HepG2 (cell line): ENCODE results near the gene TRANK1. TPM values are rescaled to one million over a fixed set of nuclear protein-coding genes. Genes with fewer than 3 reads are reported as not detected.

Source experiments
- ATAC-seq: fragments of 200-7000 bp; cut with Tn5 transposase; 3 replicates; pipeline ENCODE4 v1.9.1; 2020; ENCODE audit warnings: mild to moderate bottlenecking, moderate library complexity
- BruUV-seq: library from RNA; stranded (reverse); fragments of 400-500 nt; replicated peaks from 2 replicates; lab custom pipeline; 2021; lab: Mats Ljungman, UMichigan
- CTCF ChIA-PET: fragments of 300-600 bp; formaldehyde crosslinking; extraction: SDS; loops from one replicate; lab custom pipeline; 2021; ENCODE audit warnings: low total read pairs, inconsistent platforms, low intra/inter-chr PET ratio; lab: Yijun Ruan, JAX
- POLR2A ChIA-PET: fragments of 350-600 bp; sonication (Branson Sonifier 250); formaldehyde crosslinking; loops from one replicate; lab custom pipeline; 2020; ENCODE audit warnings: antibody characterized with exemption, inconsistent platforms; lab: Yijun Ruan, JAX
- DNase-seq: peaks from one replicate; pipeline ENCODE4 v3.0.0-alpha.2; 2015; ENCODE audit warnings: low spot score
- FAIRE-seq: peaks from 3 replicates; lab custom pipeline; 2011; peaks lifted over from hg19 to GRCh38; lab: Jason Lieb, UNC
- H2AFZ ChIP-seq: one replicate; pipeline ENCODE4 v1.6.1; 2011; ENCODE audit warnings: low read length, inconsistent platforms
- H3K27ac ChIP-seq: fragments of 300-600 bp; 3 replicates; pipeline ENCODE4 v1.8.0; 2011; ENCODE audit warnings: mixed run types, mild to moderate bottlenecking, mixed read lengths, low read length, inconsistent platforms; ENCODE audit not compliant: insufficient read depth; ENCODE audit errors: extremely low read length
- H3K27me3 ChIP-seq, 2 experiments: fragments of 200-600 bp in 1 of 2; 2 replicates in 1 of 2; 3 replicates in 1 of 2; pipeline versions ENCODE4 v1.6.0 to v1.8.0; 2011; ENCODE audit warnings: low read length in 2 of 2, mild to moderate bottlenecking in 2 of 2, moderate library complexity in 2 of 2, inconsistent platforms in 1 of 2; ENCODE audit not compliant: insufficient read depth in 2 of 2, control insufficient read depth in 1 of 2
- H3K36me3 ChIP-seq, 2 experiments: fragments of 200-600 bp in 1 of 2; replicated peaks in 1 of 2; 2 replicates in 1 of 2; 3 replicates in 1 of 2; pipeline versions ENCODE4 v1.5.1 to v1.8.0; 2011; ENCODE audit warnings: low read length in 2 of 2, inconsistent platforms in 1 of 2; ENCODE audit not compliant: insufficient read depth in 2 of 2, control insufficient read depth in 1 of 2
- H3K4me1 ChIP-seq: 2 replicates; pipeline ENCODE4 v1.5.1; 2012; ENCODE audit warnings: low read length, inconsistent platforms; ENCODE audit not compliant: insufficient read depth
- H3K4me2 ChIP-seq: 2 replicates; pipeline ENCODE4 v1.6.0; 2011; ENCODE audit warnings: low read depth, low read length, inconsistent platforms
- H3K4me3 ChIP-seq, 3 experiments: fragments of 200-600 bp in 1 of 3; sonication (generic), shearing (Covaris generic) in 1 of 3; replicated peaks in 1 of 3; 2 replicates each; pipeline ENCODE4 v1.5.1; 2011 to 2016; ENCODE audit warnings: low read length in 3 of 3, inconsistent platforms in 2 of 3, low read depth in 2 of 3, mild to moderate bottlenecking in 2 of 3, control low read depth in 1 of 3, mixed read lengths in 1 of 3; ENCODE audit not compliant: insufficient read depth in 1 of 3
- H3K79me2 ChIP-seq: one replicate; pipeline ENCODE4 v1.6.1; 2011; ENCODE audit warnings: low read length, inconsistent platforms; ENCODE audit not compliant: insufficient read depth
- H3K9ac ChIP-seq: 2 replicates; pipeline ENCODE4 v1.6.0; 2011; ENCODE audit warnings: mild to moderate bottlenecking, low read depth, low read length, inconsistent platforms; ENCODE audit not compliant: insufficient read depth
- H3K9me3 ChIP-seq: 2 replicates; pipeline ENCODE4 v1.5.1; 2012; ENCODE audit warnings: mild to moderate bottlenecking, low read length
- H4K20me1 ChIP-seq: 2 replicates; pipeline ENCODE4 v1.6.0; 2011; ENCODE audit warnings: inconsistent platforms, mild to moderate bottlenecking, low read length, moderate library complexity; ENCODE audit not compliant: insufficient read depth
- GTF3A ChIP-seq: sonication (generic); formaldehyde crosslinking; conservative IDR thresholded peaks from 2 replicates; pipeline ENCODE4 v1.4.0; 2020; ENCODE audit warnings: mild to moderate bottlenecking, missing genetic modification reagents
- IKZF4 ChIP-seq: sonication (generic); formaldehyde crosslinking; IDR thresholded peaks from 2 replicates; pipeline ENCODE4 v1.5.1; 2020; ENCODE audit warnings: borderline replicate concordance, mild to moderate bottlenecking, low read depth, missing genetic modification reagents; ENCODE audit errors: not compliant biosample characterization
- MAZ ChIP-seq, 2 experiments: sonication (generic) in 1 of 2; formaldehyde crosslinking in 1 of 2; IDR thresholded peaks; 2 replicates each; pipeline versions ENCODE4 v1.5.0 to v1.6.1; 2012 to 2020; ENCODE audit warnings: low read depth in 2 of 2, mild to moderate bottlenecking in 2 of 2, borderline replicate concordance in 1 of 2, improper control_type of control experiment in 1 of 2, low read length in 1 of 2, missing genetic modification reagents in 1 of 2, moderate library complexity in 1 of 2
- PRDM15 ChIP-seq: sonication (generic); formaldehyde crosslinking; IDR thresholded peaks from 2 replicates; pipeline ENCODE4 v1.4.0; 2020; ENCODE audit warnings: missing genetic modification reagents
- SAFB2 ChIP-seq: sonication (generic); formaldehyde crosslinking; IDR thresholded peaks from 2 replicates; pipeline ENCODE4 v1.5.1; 2020; ENCODE audit warnings: missing genetic modification reagents, low read depth, mild to moderate bottlenecking, borderline replicate concordance
- SNAPC4 ChIP-seq: sonication (generic); formaldehyde crosslinking; IDR thresholded peaks from 2 replicates; pipeline ENCODE4 v1.4.0; 2020; ENCODE audit warnings: mild to moderate bottlenecking, missing genetic modification reagents
- ZIK1 ChIP-seq: sonication (generic); formaldehyde crosslinking; IDR thresholded peaks from 2 replicates; pipeline ENCODE4 v1.5.0; 2020; ENCODE audit warnings: mild to moderate bottlenecking, low read depth, missing genetic modification reagents, borderline replicate concordance
- ZNF331 ChIP-seq: sonication (generic); formaldehyde crosslinking; IDR thresholded peaks from 2 replicates; pipeline ENCODE4 v1.4.0; 2020; ENCODE audit warnings: missing genetic modification reagents
- ZNF747 ChIP-seq: sonication (generic); formaldehyde crosslinking; IDR thresholded peaks from 2 replicates; pipeline ENCODE4 v1.8.1; 2023; ENCODE audit warnings: missing genetic modification reagents, mild to moderate bottlenecking, borderline replicate concordance
- WGBS: methylation state at CpG from one replicate; pipeline ENCODE4 v1.1.6; 2017; ENCODE audit warnings: low lambda C conversion rate; 5-methylcytosine and 5-hydroxymethylcytosine counted together
- in situ Hi-C: cut with HindIII; loops from 2 replicates; pipeline ENCODE4 v1.10.0; 2017; ENCODE audit warnings: low pct_unique_long_range_greater_than_20kb; ENCODE audit not compliant: extremely low pct_ligation_motif_present
- intact Hi-C: fragments of 100-400 bp; cut with micrococcal nuclease; formaldehyde crosslinking; loops from one replicate; pipeline ENCODE4 v1.10.0; 2022; ENCODE audit not compliant: unreplicated experiment
- polyA plus RNA-seq, 8 experiments: library from polyadenylated mRNA; depleted of rRNA in 3 of 8; stranded (reverse) in 7 of 8; unstranded in 1 of 8; fragments of >200 nt; fragmentation: Illumina TruSeq in 4 of 8; extraction: Trizol in 4 of 8; gene quantifications; 2 replicates each; pipeline versions ENCODE4 v1.2.1 to v1.2.3, GENCODE V29; 2011 to 2016; ENCODE audit warnings: low read depth in 4 of 8, missing spikeins in 1 of 8, mixed read lengths in 1 of 8; ENCODE audit not compliant: insufficient read depth in 1 of 8
- total RNA-seq, 5 experiments: library from RNA; depleted of rRNA; stranded (reverse); fragments of >200 nt; fragmentation: Illumina TruSeq; extraction: Trizol; gene quantifications; 2 replicates each; pipeline ENCODE4 v1.2.3, GENCODE V29; 2016; ENCODE audit warnings: low read depth in 1 of 5

TRANK1 gene
- total and polyA plus RNA-seq, 2 of the 13 experiments (the other 11 are each of a cell fraction or from before 2014, with no cell fraction given), result 0.13 to 0.32 TPM

GRCh38 chr3:36817806-36818533 lies 126.9 kb downstream of the TRANK1 start (continued):
- no peak for TF ChIP-seq PRDM15 (CRISPR knock-in tag)
- TF ChIP-seq ZNF747, result no peak
- no peak for TF ChIP-seq MAZ (IDR thresholded peaks at IDR 0.05; ENCODE audit: borderline replicate concordance, low read depth, low read length)
- no peak for TF ChIP-seq MAZ (CRISPR knock-in tag; IDR thresholded peaks at IDR 0.05; ENCODE audit: low read depth)
- no peak for TF ChIP-seq ZIK1 (CRISPR knock-in tag)
- TF ChIP-seq ZNF331 (CRISPR knock-in tag), result no peak
- no peak for TF ChIP-seq SAFB2 (CRISPR knock-in tag)

GRCh38 chr3:36815375-36815774 lies 129.5 kb downstream of the TRANK1 start:
- BruUV-seq, result no TSS peak
- ATAC-seq (no peak), DNase-seq (no peak), FAIRE-seq (no peak)
- Histone ChIP-seq H3K9me3 (no peaks in the 10 kb centered on the region), H3K36me3 (no peaks in the 10 kb centered on the region), H3K9ac (no peak overlapping the region), H3K4me2 (no peak overlapping the region), H3K79me2 (no peaks in the 10 kb centered on the region), H4K20me1 (no peaks in the 10 kb centered on the region), H3K4me1 (no peaks in the 10 kb centered on the region), H2AFZ (no peak overlapping the region), H3K4me3 (no peak overlapping the region), H3K27ac (no peak overlapping the region), H3K27me3 (peaks cover 1 to 12% of the 10 kb centered on the region in 2 experiments; a peak in 3 of 5 replicates)
- intact Hi-C loops (no loop called here), in situ Hi-C loops (no loop called here)
- ChIA-PET CTCF (no interaction called here), POLR2A (no interaction called here)
- WGBS, result 23% methylated on average over 9 of the region's 9 CpGs
- TF ChIP-seq GTF3A (no peak), IKZF4 (CRISPR knock-in tag) (no peak), SNAPC4 (no peak)
